Fibroblast of skin of right biceps (primary cell): ENCODE measurements around the gene TRIM39.
"Not testable (repeated sequence)": the region's sequence is repeated elsewhere in the genome, so short reads cannot be mapped to it uniquely, and the experiment has no call there.

ENCODE experiments used
- DNase-seq: peaks from one replicate; pipeline ENCODE4 v3.0.0-alpha.2; 2013

Gene TRIM39

DNA sequence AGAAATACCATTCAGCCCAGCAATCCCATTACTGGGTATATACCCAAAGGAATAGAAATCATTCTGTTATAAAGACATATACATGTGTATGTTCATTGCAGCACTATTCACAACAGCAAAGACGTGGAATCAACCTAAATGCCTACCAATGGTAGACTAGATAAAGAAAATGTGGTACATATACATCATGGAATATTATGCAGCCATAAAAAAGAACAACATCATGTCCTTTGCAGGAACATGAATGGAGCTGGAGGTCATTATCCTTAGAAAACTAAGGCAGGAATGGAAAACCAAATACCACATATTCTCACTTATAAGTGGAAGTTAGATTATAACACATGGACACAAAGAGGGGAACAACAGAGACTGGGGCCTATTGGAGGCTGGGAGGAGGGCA, 42.6 kb downstream of the TRIM39 start:
- DNase-seq: not testable (repeated sequence)

DNA sequence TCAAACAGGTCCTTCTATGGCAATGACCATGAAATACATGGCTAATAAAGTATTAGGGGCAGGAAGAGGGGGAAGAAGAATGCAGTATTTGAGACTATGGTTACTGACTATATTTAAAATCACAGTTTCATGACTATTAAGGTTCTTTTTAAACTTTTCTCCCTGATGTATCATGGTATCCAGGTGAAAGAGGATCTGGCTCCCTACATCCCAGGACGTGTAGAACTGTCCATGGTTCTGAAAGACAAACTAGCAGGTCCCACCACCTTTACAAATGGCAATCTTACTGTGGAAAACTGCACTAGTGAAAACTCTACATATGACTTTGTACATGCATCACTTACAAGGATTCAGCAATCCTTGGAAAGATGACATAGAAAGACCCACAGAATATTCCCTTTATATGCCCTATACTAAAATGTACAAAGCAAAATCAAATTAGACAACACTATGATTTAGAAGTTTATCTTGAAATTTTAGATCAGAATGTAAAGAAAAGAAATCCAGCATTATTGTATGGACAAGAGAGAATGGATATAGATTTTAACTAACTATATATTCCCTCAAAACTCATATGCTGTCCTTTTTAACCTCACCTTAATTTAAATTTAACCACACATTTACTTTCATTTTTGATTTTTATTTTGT, 51.7 kb downstream of the TRIM39 start:
- DNase-seq: peak; percentile 10

- no peak for DNase-seq
These were observed 53.7 kb downstream of the TRIM39 start for GRCh38 chr6:30380464-30380863.

GRCh38 chr6:30386166-30386565, 59.4 kb downstream of the TRIM39 start:
- DNase-seq: no peak

- DNase-seq: no peak
These were observed 64.5 kb downstream of the TRIM39 start for GRCh38 chr6:30391240-30391639.
